H9 (cell line): ENCODE data around the gene LMCD1. TPM values are rescaled to one million over a fixed set of nuclear protein-coding genes. Genes with fewer than 3 reads are reported as not detected.

Source experiments
- DNase-seq: peaks from one replicate; pipeline ENCODE4 v3.0.0-alpha.2; 2017
- H2AFZ ChIP-seq: one replicate; pipeline ENCODE4 v1.6.1; 2013; ENCODE audit warnings: mild to moderate bottlenecking, low read length, control low read depth, moderate library complexity
- H2AK5ac ChIP-seq: 2 replicates; pipeline ENCODE4 v1.6.1; 2013; ENCODE audit warnings: low read length, control low read depth, mixed read lengths; ENCODE audit not compliant: insufficient read length
- H2BK120ac ChIP-seq: one replicate; pipeline ENCODE4 v1.6.1; 2013; ENCODE audit warnings: low read depth, mild to moderate bottlenecking, low read length, control low read depth, inconsistent platforms; ENCODE audit not compliant: poor library complexity, severe bottlenecking
- H2BK12ac ChIP-seq: 2 replicates; pipeline ENCODE4 v1.6.1; 2013; ENCODE audit warnings: low read length, control low read depth, mixed read lengths, low read depth; ENCODE audit not compliant: insufficient read length
- H2BK15ac ChIP-seq: 2 replicates; pipeline ENCODE4 v1.6.1; 2013; ENCODE audit warnings: low read depth, low read length, control low read depth
- H2BK20ac ChIP-seq: one replicate; pipeline ENCODE4 v1.6.1; 2013; ENCODE audit warnings: low read depth, mild to moderate bottlenecking, low read length, control low read depth, inconsistent platforms; ENCODE audit not compliant: poor library complexity, severe bottlenecking
- H2BK5ac ChIP-seq: 2 replicates; pipeline ENCODE4 v1.6.1; 2013; ENCODE audit warnings: low read length, control low read depth, mixed read lengths; ENCODE audit not compliant: insufficient read length
- H3K14ac ChIP-seq: 2 replicates; pipeline ENCODE4 v1.6.1; 2013; ENCODE audit warnings: low read length, control low read depth; ENCODE audit not compliant: insufficient read depth
- H3K18ac ChIP-seq: 2 replicates; pipeline ENCODE4 v1.6.1; 2013; ENCODE audit warnings: low read depth, mild to moderate bottlenecking, mixed read lengths, low read length, control low read depth; ENCODE audit not compliant: insufficient read length
- H3K23ac ChIP-seq: 2 replicates; pipeline ENCODE4 v1.6.1; 2013; ENCODE audit warnings: low read length, control low read depth, mixed read lengths, low read depth; ENCODE audit not compliant: insufficient read length
- H3K23me2 ChIP-seq: 2 replicates; pipeline ENCODE4 v1.6.1; 2013; ENCODE audit warnings: low read depth, mild to moderate bottlenecking, mixed read lengths, low read length, control low read depth; ENCODE audit not compliant: insufficient read length, poor library complexity, severe bottlenecking
- H3K27ac ChIP-seq: 2 replicates; pipeline ENCODE4 v1.5.1; 2013; ENCODE audit warnings: low read length, control low read depth, mixed read lengths, low read depth; ENCODE audit not compliant: insufficient read length
- H3K27me3 ChIP-seq: 2 replicates; pipeline ENCODE4 v1.6.1; 2013; ENCODE audit warnings: low read length, control low read depth, inconsistent platforms; ENCODE audit not compliant: insufficient read depth
- H3K4ac ChIP-seq: 2 replicates; pipeline ENCODE4 v1.6.1; 2013; ENCODE audit warnings: low read depth, mild to moderate bottlenecking, control low read depth, inconsistent platforms, low read length, moderate library complexity
- H3K4me1 ChIP-seq: 2 replicates; pipeline ENCODE4 v1.6.1; 2013; ENCODE audit warnings: low read length, control low read depth, inconsistent platforms; ENCODE audit not compliant: insufficient read depth
- H3K4me2 ChIP-seq: 2 replicates; pipeline ENCODE4 v1.6.1; 2013; ENCODE audit warnings: low read length, control low read depth, mixed read lengths; ENCODE audit not compliant: insufficient read length, insufficient read depth
- H3K56ac ChIP-seq: 2 replicates; pipeline ENCODE4 v1.6.1; 2013; ENCODE audit warnings: low read depth, mild to moderate bottlenecking, mixed read lengths, low read length, control low read depth; ENCODE audit not compliant: insufficient read length
- H3K79me1 ChIP-seq: 2 replicates; pipeline ENCODE4 v1.6.1; 2013; ENCODE audit warnings: low read depth, mild to moderate bottlenecking, moderate library complexity, low read length, control low read depth, inconsistent platforms; ENCODE audit not compliant: insufficient read depth, poor library complexity, severe bottlenecking
- H3K79me2 ChIP-seq: 2 replicates; pipeline ENCODE4 v1.6.1; 2013; ENCODE audit warnings: low read length, control low read depth, inconsistent platforms; ENCODE audit not compliant: insufficient read depth
- H3K9ac ChIP-seq: 2 replicates; pipeline ENCODE4 v1.6.1; 2013; ENCODE audit warnings: low read length, control low read depth, mixed read lengths; ENCODE audit not compliant: insufficient read length; ENCODE audit errors: extremely low read depth
- H3K9me3 ChIP-seq: one replicate; pipeline ENCODE4 v1.6.1; 2013; ENCODE audit warnings: low read depth, low read length, inconsistent platforms; ENCODE audit not compliant: control insufficient read depth
- H3T11ph ChIP-seq: one replicate; pipeline ENCODE4 v1.6.1; 2013; ENCODE audit warnings: mild to moderate bottlenecking, low read length, control low read depth, inconsistent platforms
- H4K20me1 ChIP-seq: one replicate; pipeline ENCODE4 v1.6.1; 2013; ENCODE audit not compliant: control insufficient read depth, insufficient read length, insufficient read depth
- H4K5ac ChIP-seq: 2 replicates; pipeline ENCODE4 v1.6.1; 2013; ENCODE audit warnings: low read depth, mild to moderate bottlenecking, mixed read lengths, low read length, control low read depth; ENCODE audit not compliant: insufficient read length
- H4K8ac ChIP-seq: replicated peaks from 2 replicates; pipeline ENCODE4 v1.6.1; 2013; ENCODE audit warnings: low read length, control low read depth, mixed read lengths, low read depth; ENCODE audit not compliant: insufficient read length
- H4K91ac ChIP-seq: 2 replicates; pipeline ENCODE4 v1.6.1; 2013; ENCODE audit warnings: low read depth, mild to moderate bottlenecking, moderate library complexity, mixed read lengths, low read length, control low read depth; ENCODE audit not compliant: insufficient read length
- H3K27ac Mint-ChIP-seq, 3 experiments: 2 replicates in 2 of 3; 3 replicates in 1 of 3; pipeline ENCODE4 v1.8.0; 2020 to 2021; ENCODE audit warnings: mixed read lengths in 3 of 3, mild to moderate bottlenecking in 1 of 3, moderate library complexity in 1 of 3
- H3K27me3 Mint-ChIP-seq: 2 replicates; pipeline ENCODE4 v1.8.0; 2021; ENCODE audit warnings: low read depth, mild to moderate bottlenecking, moderate library complexity, mixed read lengths
- H3K36me3 Mint-ChIP-seq, 3 experiments: 2 replicates in 2 of 3; 3 replicates in 1 of 3; pipeline ENCODE4 v1.8.0; 2020 to 2021; ENCODE audit warnings: low read depth in 3 of 3, mixed read lengths in 3 of 3; ENCODE audit not compliant: insufficient read depth in 1 of 3
- H3K4me1 Mint-ChIP-seq, 2 experiments: 2 replicates each; pipeline ENCODE4 v1.8.0; 2020; ENCODE audit warnings: mixed read lengths in 2 of 2
- H3K4me3 Mint-ChIP-seq, 2 experiments: 2 replicates in 1 of 2; 3 replicates in 1 of 2; pipeline ENCODE4 v1.8.0; 2020 to 2021; ENCODE audit warnings: mild to moderate bottlenecking in 2 of 2, mixed read lengths in 2 of 2, moderate library complexity in 1 of 2
- H3K9me3 Mint-ChIP-seq, 2 experiments: 2 replicates in 1 of 2; 3 replicates in 1 of 2; pipeline ENCODE4 v1.8.0; 2020; ENCODE audit warnings: mild to moderate bottlenecking in 2 of 2, mixed read lengths in 2 of 2, moderate library complexity in 1 of 2
- CTCF ChIP-seq: fragments of 200-600 bp; sonication (generic); conservative IDR thresholded peaks from 3 replicates; pipeline ENCODE4 v1.8.0; 2021; ENCODE audit warnings: antibody characterized with exemption, mild to moderate bottlenecking
- WGBS: extraction: QIAGEN DNeasy Blood & Tissue Kit; methylation state at CpG from one replicate; pipeline ENCODE4 v1.1.7; 2013; ENCODE audit warnings: missing lambda C conversion rate, low lambda C conversion rate, mixed read lengths; ENCODE audit not compliant: insufficient read length; ENCODE audit errors: extremely low coverage; 5-methylcytosine and 5-hydroxymethylcytosine counted together
- total RNA-seq: library from RNA; stranded (reverse); gene quantifications from 2 replicates; pipeline ENCODE4 v1.2.1, GENCODE V29; 2021

The LMCD1 gene
- total RNA-seq, 1 experiment from 2014 or later = 19.2 TPM

- no peak for TF ChIP-seq CTCF
- Mint-ChIP-seq H3K27me3 (no peaks in the 10 kb centered on the region), H3K4me1 (peaks cover 30 to 35% of the 10 kb centered on the region in 2 experiments), H3K9me3 (peaks cover 7 to 8% of the 10 kb centered on the region in 2 experiments; a peak in 3 of 5 replicates), H3K4me3 (no peak overlapping the region), H3K27ac (no peak overlapping the region), H3K36me3 (peaks cover 5 to 39% (median 30%) of the 10 kb centered on the region in 3 experiments; a peak in 6 of 7 replicates)
- Histone ChIP-seq H3K27ac (no peak overlapping the region), H3K23me2 (no peaks in the 10 kb centered on the region), H2AFZ (no peak overlapping the region), H3K4me2 (no peak overlapping the region), H2AK5ac (no peak overlapping the region), H2BK12ac (no peak overlapping the region), H3K18ac (no peak overlapping the region), H3K9me3 (no peaks in the 10 kb centered on the region), H4K91ac (no peak overlapping the region), H3K79me2 (no peaks in the 10 kb centered on the region), H3K79me1 (no peaks in the 10 kb centered on the region), H2BK5ac (no peak overlapping the region), H3K9ac (no peak overlapping the region), H2BK15ac (no peak overlapping the region), H3K56ac (no peak overlapping the region), H4K20me1 (no peaks in the 10 kb centered on the region), H3K4me1 (peaks cover under 1% of the 10 kb centered on the region; the same call in 1 of the 2 replicates), H4K5ac (no peak overlapping the region), H2BK20ac (no peak overlapping the region), H4K8ac (no peak overlapping the region), H2BK120ac (no peak overlapping the region), H3K4ac (no peak overlapping the region), H3K14ac (no peak overlapping the region), H3K23ac (no peak overlapping the region), H3K27me3 (no peaks in the 10 kb centered on the region), H3T11ph (no peak overlapping the region)
- WGBS = no CpG with 5 or more reads among the region's 2 CpGs
- no peak for DNase-seq
These were observed 12.3 kb upstream of the LMCD1 start for GRCh38 chr3:8489278-8489792.
